CD4-positive, alpha-beta T cell treated with Interleukin-2 at 100 ng/mL for 4 hours (primary cell): ENCODE results near the gene DCAF11.

Source experiments
- DNase-seq: peaks from one replicate; pipeline ENCODE4 v3.0.0-alpha.2; 2020; ENCODE audit warnings: low spot score

Gene DCAF11

DNA sequence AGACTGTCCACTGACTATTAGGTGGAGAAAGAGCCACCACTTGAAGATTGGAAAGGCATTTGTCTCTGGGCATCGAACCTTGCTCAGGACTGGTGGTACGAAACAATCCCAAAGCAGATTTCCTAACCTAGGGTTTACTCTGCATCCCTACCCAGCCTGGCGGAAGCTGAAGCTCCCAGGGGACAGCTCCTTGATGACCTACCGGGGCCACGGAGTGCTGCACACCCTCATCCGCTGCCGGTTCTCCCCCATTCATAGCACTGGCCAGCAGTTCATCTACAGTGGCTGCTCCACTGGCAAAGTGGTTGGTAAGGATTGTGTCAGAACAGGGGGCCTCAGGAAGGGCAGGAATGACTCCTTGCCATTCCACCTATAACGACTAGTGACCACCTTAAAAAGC is 6.6 kb downstream of the DCAF11 start:
- DNase-seq, result no peak

DNA sequence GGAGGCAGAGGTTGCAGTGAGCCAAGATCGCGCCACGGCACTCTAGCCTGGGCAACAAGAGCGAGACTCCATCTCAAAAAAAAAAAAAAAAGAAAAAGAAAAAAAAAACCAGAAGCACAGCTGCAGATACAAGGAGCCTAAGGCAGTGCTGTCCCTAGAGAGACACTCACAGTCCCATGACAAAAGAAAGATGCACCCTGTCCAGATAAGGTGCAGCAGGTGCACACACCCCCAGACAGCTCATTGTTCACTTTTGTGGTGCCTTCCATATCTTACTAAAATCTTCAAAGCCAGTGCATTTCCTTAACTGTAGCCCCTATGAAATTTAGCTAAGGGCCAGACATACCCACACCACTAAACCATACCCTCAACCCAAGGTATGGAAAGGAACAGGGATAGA is 7.8 kb downstream of the DCAF11 start:
- DNase-seq, result no peak

- no peak for DNase-seq
Measured at GRCh38 chr14:24122898-24123297, 8.3 kb downstream of the DCAF11 start.

DNA sequence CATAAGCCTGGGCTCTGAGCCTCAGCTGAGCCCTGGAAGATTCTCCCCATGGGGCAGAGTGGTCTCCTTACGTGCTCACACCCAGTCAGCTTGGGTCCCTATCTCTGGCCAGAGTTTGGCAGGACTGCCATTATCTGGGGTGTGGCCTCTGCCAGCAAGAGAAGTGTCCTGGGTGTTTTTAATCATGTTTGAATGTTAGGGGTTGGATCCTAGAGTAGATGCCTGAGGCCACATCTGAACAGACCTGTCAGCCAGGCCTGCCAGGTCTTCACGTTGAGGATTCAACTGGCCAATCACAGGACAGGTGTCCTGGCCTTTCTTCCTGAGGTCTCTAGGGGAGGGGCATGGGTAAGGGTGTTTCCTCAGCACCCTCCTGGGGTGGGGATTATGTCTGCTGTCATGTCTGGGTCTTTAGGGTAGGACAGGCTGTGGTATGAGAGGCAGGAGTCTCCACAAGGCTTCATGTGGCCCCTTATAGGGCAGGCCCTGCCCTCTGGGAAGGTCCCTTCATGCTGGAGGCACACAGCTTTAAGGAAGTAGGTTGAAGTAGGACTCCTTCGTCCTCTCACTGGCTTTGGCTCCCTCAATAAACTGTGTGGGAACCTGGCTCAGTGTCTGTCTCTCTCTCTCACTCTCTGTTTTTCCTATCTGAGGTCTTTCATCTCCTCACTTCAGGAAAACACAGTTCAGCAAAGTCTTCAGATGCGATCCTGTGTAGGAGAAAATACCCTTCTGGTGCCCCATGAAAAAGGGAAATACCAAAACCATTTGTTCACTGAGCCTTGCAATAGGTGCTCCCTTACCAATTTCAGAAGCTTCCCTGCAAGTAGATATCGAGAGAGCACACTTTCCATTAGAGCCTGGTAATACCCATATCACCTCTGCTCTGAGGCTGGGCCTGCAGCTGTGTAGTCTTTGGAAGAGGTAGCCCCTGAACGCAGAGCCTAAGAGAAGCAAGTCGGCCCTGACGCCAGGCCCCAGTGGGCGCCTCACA is 9.1 kb downstream of the DCAF11 start:
- DNase-seq, result no peak

DNA sequence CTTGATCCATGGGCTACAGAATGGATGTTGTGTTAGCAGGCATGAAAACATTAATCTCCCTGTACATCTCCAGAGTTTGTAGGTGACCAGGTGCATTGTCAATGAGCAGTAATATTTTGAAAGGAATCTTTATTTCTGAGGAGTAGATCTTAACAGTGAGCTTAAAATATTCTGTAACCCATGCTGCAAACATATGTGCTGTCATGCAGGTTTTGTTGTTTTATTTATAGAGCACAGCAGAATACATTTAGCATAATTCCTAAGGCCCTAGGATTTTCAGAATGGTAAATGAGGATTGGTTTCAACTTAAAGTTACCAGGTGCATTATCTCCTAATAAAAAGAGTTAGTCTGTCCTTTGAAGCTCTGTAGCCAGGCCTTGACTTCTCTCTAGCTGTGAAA is 12.4 kb downstream of the DCAF11 start:
- no peak for DNase-seq

DNA sequence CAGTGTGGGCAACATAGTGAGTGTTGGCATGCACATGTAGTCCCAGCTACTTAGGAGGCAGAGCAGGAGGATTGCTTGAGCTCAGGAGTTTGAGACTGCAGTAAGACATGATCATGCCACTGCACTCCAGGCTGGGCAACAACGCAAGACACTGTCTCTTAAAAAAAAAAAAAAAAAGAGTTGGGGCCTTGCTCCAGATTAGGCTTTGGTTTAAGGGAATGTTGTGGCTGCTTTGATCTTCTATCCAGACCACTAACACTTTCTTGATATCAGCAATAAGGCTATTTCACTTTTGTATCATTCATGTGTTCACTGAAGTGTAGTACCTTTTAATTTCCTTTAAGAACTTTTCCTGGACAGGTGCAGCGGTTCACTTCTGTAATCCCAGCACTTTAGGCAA is 13.1 kb downstream of the DCAF11 start:
- no peak for DNase-seq

DNA sequence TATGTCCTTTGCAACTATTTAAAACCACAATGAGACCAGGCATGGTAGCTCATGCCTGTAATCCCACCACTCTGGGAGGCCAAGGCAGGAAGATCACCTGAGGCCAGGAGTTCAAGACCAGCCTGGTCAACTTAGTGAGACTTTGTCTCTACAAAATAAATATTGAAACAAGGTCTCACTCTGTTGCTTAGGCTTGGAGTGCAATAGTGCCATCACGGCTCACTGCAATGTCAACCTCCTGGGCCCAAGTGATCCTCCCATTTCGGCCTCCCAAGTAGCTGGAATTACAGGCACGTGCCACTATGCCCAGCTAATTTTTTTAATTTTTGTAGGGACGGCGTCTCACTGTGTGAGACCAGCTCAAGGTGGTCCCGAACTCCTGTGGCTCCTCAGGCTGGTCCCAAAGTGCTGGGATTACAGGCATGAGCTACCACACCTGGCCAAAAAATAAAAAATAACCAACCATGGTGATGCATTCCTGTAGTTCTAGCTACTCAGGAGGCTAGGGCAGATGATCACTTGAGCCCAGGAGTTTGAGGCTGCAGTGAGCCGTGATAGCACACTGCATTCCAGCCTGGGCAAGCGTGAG is 14.9 kb downstream of the DCAF11 start:
- no peak for DNase-seq

DNA sequence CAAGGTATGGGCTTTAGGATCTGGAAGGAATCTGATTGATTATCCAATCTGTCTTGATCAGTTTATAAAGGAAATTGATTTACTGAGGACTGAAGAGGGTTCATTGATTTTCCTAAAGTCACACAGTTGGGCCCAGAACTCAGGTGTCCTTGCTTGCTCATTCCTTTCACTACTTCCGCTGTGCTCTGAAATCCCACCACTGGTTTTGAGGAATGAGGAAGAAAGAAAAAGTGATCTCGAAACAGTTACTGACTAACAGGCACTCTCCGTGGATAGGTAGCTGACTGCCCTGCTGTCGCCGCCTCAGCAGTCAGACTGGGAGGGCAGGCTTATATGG is 15.8 kb downstream of the DCAF11 start, which contains the start of gene FITM1:
Gene FITM1 (plus strand): TSS at position 280 of the 337 bp plus-strand sequence. CDS start 905 bp downstream, outside the sequence.
- no peak for DNase-seq

GRCh38 chr14:24130717-24131548 is 16.4 kb downstream of the DCAF11 start:
- no peak for DNase-seq

- no peak for DNase-seq
Measured at GRCh38 chr14:24131549-24131966, 17.0 kb downstream of the DCAF11 start.

DNA sequence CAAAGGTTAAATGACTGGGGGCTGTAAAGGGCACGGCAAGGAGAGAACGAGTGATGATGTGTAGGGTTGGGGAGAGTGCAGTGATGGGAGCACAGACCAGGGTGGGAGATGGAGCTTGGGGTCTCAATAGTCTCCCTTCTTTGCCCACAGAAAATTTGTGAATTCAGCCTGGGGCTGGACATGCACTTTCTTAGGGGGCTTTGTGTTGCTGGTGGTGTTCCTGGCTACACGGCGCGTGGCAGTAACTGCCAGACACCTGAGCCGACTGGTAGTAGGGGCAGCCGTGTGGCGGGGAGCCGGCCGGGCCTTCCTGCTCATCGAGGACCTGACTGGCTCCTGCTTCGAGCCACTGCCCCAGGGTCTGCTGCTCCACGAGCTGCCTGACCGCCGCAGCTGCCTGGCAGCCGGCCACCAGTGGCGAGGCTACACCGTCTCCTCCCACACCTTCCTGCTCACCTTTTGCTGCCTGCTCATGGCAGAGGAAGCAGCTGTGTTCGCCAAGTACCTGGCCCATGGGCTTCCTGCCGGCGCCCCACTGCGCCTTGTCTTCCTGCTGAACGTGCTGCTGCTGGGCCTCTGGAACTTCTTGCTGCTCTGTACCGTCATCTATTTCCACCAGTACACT is 17.6 kb downstream of the DCAF11 start:
- peak; percentile 14 for DNase-seq

- DNase-seq, result no peak
Measured at GRCh38 chr14:24132976-24133375, 18.4 kb downstream of the DCAF11 start.

- no peak for DNase-seq
Measured at GRCh38 chr14:24133735-24134134, 19.2 kb downstream of the DCAF11 start.

GRCh38 chr14:24135584-24135833 is 20.9 kb downstream of the DCAF11 start:
- DNase-seq, result no peak

DNA sequence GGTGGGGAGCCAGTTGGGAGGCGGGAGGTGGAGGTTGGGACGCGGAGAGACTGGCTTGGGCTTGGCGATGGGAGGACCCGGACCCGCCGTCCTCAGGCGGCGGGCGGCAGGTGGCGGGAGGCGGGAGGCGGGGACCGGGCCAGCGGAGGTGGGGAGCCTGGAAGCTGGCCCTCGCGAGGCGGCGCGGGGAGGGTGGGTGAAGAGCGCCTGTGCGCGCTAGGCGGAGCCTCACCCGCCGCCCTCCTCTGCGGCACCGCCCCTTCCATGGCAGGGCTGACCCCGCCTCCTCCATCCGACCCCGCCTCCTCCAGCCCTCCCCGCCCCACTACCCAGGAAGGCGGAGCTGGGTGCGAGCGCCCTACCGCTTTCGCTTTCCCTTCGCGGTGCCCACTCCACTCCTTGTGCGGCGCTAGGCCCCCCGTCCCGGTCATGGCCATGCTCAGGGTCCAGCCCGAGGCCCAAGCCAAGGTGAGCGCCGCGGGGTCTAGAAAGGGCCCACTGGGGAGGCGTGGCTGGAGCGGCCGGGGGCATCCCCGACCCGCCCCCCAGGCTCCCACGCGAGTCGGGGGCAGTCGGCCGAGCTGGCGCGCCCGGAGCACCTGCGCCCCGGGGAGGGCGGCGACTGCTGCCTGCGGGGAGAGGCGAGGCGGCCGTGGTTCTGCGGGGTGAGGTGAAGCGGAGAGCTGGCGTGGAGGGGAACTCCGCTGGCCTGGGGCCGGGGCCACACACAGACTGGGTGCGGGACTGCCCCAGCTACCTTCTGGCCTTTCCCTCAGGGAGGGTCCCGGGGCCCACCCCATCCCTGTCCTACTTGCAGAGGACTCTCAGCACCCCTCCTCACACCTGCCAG is 21.5 kb downstream of the DCAF11 start, which contains the start of gene PSME1:
Gene PSME1 (plus strand): TSS at position 361 of the 850 bp plus-strand sequence. CDS start 69 bp downstream, at position 430.
- DNase-seq, result peak; percentile 95

- no peak for DNase-seq
Measured at GRCh38 chr14:24136684-24137528, 22.3 kb downstream of the DCAF11 start.

- DNase-seq, result no peak
Measured at GRCh38 chr14:24137529-24138395, 23.2 kb downstream of the DCAF11 start.

DNA sequence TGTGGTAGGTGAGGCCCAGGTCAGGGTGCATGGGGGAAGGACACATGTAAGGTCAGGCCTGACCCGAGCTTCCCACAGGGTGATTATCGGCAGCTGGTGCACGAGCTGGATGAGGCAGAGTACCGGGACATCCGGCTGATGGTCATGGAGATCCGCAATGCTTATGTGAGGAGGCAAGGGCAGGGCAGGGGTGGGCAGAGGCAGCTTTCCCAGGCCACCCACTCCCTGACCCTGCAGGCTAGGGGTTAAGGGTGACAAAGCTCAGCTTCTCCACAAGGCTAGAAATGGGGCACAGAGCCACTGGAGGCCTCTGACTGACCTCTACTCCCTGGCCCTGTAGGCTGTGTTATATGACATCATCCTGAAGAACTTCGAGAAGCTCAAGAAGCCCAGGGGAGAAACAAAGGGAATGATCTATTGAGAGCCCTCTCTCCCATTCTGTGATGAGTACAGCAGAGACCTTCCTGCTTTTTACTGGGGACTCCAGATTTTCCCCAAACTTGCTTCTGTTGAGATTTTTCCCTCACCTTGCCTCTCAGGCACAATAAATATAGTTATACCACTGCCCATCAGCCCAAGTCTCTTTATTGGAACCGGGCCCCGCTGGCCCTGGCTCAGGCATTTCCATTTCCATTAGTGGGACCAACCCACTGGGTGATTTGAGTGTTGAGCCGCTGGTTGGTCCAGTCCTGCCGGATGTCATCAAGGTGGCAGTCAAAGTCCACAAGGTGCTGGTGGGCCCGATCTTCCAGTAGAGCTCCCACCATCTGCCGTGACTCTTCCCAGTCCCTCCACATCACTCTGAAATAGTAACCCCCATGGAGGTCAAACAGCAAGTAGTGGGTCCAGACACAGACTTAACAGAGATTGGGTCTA is 24.1 kb downstream of the DCAF11 start:
- DNase-seq, result no peak
